Endometrial microvascular endothelial cells (primary cell): ENCODE measurements around the gene SYT5. TPM values are rescaled to one million over a fixed set of nuclear protein-coding genes. Genes with fewer than 3 reads are reported as not detected.
"Not testable (repeated sequence)": the region's sequence is repeated elsewhere in the genome, so short reads cannot be mapped to it uniquely, and the experiment has no call there.

Experiments used
- in situ Hi-C: cut with HindIII; loops from 2 replicates; pipeline ENCODE4 v1.10.0; 2017; ENCODE audit warnings: low sequenced_read_pairs, low pct_unique_long_range_greater_than_20kb; ENCODE audit errors: inconsistent ontology term
- total RNA-seq: library from RNA; depleted of rRNA; stranded (reverse); fragments of >200 nt; gene quantifications from one replicate; pipeline ENCODE4 v1.2.3, GENCODE V29; 2015; ENCODE audit errors: inconsistent ontology term

SYT5 gene
- total RNA-seq: not detected

- in situ Hi-C loops: loop anchor here (10.0 kb wide), 1 partner anchor 115 kb away; no protein-coding TSS in a partner anchor
Measured at GRCh38 chr19:55179606-55180484, at the start of gene SYT5. Gene SYT5 (minus strand): TSS chr19:55180289. CDS start chr19:55179041, 1,248 bp downstream.

DNA sequence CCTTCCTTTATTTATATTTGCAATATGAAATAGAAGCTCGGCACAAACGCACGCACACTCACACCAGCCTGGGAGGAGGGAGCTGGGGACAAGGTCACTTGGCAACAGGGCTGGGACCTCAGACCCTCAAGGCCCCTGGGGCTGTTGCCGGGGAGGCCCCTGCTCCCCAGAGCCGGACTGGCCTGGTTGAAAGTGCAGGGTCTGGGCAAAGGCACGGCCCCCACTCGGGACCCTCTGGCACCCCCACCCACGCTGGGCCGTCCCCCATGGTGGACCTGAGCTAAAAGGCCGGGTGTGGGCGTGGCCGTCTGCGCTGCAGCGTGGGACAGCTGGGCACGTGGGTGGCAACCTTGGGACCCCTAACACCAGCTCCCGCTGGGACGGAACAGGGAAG, 49.7 kb upstream of the SYT5 start:
- in situ Hi-C loops: no loop called here

GRCh38 chr19:55229145-55229788, 49.2 kb upstream of the SYT5 start:
- in situ Hi-C loops: no loop called here

GRCh38 chr19:55228403-55229031, 48.4 kb upstream of the SYT5 start, which contains the start of gene TMEM86B:
Gene TMEM86B (minus strand): TSS chr19:55228763. CDS start chr19:55228741, 22 bp downstream.
- in situ Hi-C loops: no loop called here

DNA sequence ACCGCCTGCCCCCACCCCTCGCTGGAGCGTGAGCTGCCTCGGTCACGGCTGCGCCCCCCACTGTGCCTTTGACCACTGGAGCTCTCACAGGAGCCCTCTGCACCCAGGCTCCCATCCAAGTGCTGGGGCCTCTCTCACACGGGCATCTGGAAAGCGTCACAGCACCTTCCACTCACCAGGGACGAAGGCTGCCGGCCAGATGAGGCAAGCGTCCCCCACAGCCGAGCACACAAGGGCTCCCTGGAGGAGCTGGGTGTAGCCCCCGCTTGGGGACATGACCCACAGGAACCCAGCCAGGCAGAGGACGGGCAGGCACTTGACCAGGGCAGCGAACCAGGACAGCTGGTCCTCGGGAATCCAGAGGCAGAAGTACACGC, 47.9 kb upstream of the SYT5 start:
- in situ Hi-C loops: no loop called here

- in situ Hi-C loops: no loop called here
Measured at GRCh38 chr19:55227241-55228014, 47.3 kb upstream of the SYT5 start.

DNA sequence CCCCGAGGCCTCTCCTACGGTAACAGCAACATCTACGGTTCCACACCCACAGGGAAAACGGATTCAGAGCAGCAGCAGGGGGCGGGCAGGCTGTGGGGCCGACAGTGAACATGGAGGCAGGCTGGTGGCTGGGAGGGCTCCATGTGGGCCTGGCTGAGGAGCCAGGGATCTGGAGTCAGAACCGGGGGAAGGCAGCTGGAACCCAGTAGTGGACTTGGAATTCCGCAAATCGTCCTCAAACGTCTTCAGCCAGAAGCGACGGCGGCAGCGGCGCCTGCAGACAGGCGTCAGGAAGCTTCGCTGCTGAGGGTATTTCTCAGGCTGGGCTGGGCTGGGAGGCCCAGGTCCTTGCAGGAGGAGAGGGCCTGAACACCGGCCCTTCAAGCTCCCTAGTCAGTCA, 46.7 kb upstream of the SYT5 start:
- in situ Hi-C loops: no loop called here

GRCh38 chr19:55226273-55226672, 46.2 kb upstream of the SYT5 start:
- in situ Hi-C loops: no loop called here

- in situ Hi-C loops: no loop called here
Measured at GRCh38 chr19:55225415-55225958, 45.4 kb upstream of the SYT5 start.

GRCh38 chr19:55224679-55225414, 44.8 kb upstream of the SYT5 start:
- in situ Hi-C loops: not testable (repeated sequence)

GRCh38 chr19:55224038-55224665, 44.1 kb upstream of the SYT5 start:
- in situ Hi-C loops: no loop called here

DNA sequence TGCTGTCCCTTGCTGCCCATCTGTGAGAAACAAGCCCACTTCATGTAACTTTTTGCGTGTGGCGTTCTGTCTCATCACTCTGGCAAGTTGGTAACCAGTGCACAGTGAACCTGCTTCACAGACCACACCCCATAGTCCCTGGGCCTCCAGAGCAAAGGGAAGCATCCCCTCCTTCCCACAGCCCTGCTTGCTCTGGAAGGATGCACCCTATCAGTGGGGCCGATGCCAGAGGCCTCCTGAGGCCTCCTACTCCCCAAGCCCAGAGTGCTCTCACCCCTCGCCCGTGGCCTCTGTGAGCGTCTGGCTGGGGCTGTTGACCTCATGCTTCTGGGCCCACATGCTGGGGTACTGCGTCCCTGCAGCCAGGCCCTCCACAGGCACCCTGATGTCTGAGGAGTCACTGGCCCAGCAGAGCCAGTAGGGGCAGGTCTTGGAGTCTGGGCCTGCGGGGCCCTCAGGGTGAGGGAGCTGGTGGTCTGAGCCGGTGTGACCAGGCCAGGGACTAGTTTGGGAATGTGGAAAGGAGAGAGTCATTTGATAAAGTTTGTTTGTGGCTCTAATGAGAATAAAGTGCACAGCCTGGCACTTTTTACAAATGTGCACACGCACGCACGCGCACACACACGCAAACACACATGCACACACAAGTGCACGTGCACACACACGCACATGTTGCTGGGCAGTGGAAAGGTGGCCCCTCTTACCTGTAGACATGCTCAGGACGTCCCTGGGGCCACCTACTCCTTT, 43.4 kb upstream of the SYT5 start:
- in situ Hi-C loops: no loop called here

GRCh38 chr19:55220525-55220924, 40.4 kb upstream of the SYT5 start:
- in situ Hi-C loops: no loop called here

- in situ Hi-C loops: no loop called here
Measured at GRCh38 chr19:55216461-55217198, 36.5 kb upstream of the SYT5 start.

GRCh38 chr19:55213547-55213946, 33.5 kb upstream of the SYT5 start:
- in situ Hi-C loops: no loop called here

DNA sequence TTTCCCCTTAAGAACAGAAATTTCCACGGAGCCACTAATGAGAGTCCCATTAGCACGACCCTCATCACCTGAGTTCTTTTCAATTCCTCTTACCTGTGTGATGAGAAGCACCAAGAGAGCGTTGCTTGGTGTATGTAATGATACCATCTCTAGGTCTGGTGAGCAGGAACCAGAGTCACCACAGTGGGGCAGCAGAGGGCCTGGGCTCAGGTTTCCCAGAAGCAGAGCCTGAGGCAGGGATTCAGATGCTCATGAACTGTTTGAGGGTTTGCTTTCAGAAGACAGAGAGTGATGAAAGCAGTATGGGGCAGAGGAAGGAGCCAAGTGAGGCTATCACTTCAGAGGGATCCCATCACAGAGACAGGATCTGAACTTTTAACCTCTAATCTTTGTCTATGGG, 32.4 kb upstream of the SYT5 start:
- in situ Hi-C loops: no loop called here
